GM15510 (cell line): ENCODE results near the gene HOXD13.

Experiments used
- POLR2A ChIP-seq: IDR thresholded peaks from 3 replicates; pipeline ENCODE4 v1.6.1; 2011; ENCODE audit warnings: borderline replicate concordance; ENCODE audit not compliant: insufficient read length; ENCODE audit errors: extremely low read depth

The HOXD13 gene

GRCh38 chr2:176076796-176077195, 15.7 kb upstream of the HOXD13 start:
- TF ChIP-seq POLR2A, result no peak

GRCh38 chr2:176078541-176079284, 13.8 kb upstream of the HOXD13 start:
- TF ChIP-seq POLR2A, result no peak

GRCh38 chr2:176079285-176079830, 13.2 kb upstream of the HOXD13 start:
- no peak for TF ChIP-seq POLR2A

- TF ChIP-seq POLR2A, result no peak
Observed at GRCh38 chr2:176079831-176080539, 12.5 kb upstream of the HOXD13 start.

- TF ChIP-seq POLR2A, result no peak
Observed at GRCh38 chr2:176080540-176081375, 11.8 kb upstream of the HOXD13 start.

- TF ChIP-seq POLR2A, result no peak
Observed at GRCh38 chr2:176081376-176081836, 11.1 kb upstream of the HOXD13 start.

- TF ChIP-seq POLR2A, result no peak
Observed at GRCh38 chr2:176081837-176082524, 10.5 kb upstream of the HOXD13 start.

- no peak for TF ChIP-seq POLR2A
Observed at GRCh38 chr2:176082525-176082823, 10.0 kb upstream of the HOXD13 start.

GRCh38 chr2:176082824-176083751, 9.4 kb upstream of the HOXD13 start:
- no peak for TF ChIP-seq POLR2A

- no peak for TF ChIP-seq POLR2A
Observed at GRCh38 chr2:176083796-176084261, 8.7 kb upstream of the HOXD13 start, which contains the start of gene EVX2. TSS of gene EVX2 (minus strand) at chr2:176083962. CDS start at chr2:176083776, 186 bp downstream.

GRCh38 chr2:176084611-176085119, 7.9 kb upstream of the HOXD13 start:
- no peak for TF ChIP-seq POLR2A

GRCh38 chr2:176085120-176085788, 7.3 kb upstream of the HOXD13 start:
- no peak for TF ChIP-seq POLR2A
